ENCODE measurements around the gene UGT2B10.
"Not testable (repeated sequence)": the region's sequence is repeated elsewhere in the genome, so short reads cannot be mapped to it uniquely, and the experiment has no call there.

Gene UGT2B10

GRCh38 chr4:68815617-68816409, at the start of gene UGT2B10:
Gene UGT2B10 (plus strand): TSS chr4:68815994. CDS start chr4:68816020, 26 bp downstream.
- not testable (repeated sequence) for DNase-seq (ENCODE audit: low read depth)

DNA sequence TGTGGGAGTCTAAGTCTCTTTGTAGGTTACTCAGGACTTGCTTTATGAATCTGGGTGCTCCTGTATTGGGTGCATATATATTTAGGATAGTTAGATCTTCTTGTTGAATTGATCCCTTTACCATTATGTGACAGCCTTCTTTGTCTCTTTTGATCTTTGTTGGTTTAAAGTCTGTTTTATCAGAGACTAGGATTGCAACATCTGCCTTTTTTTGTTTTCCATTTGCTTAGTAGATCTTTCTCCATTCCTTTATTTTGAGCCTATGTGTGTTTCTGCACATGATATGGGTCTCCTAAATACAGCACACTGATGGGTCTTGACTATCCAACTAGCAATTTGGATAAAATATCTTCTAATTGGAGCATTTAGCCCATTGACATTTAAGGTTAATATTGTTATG, 44.0 kb upstream of the UGT2B10 start:
- not testable (repeated sequence) for DNase-seq (ENCODE audit: low read depth)

- DNase-seq (ENCODE audit: low read depth) = no peak
These were observed 42.1 kb upstream of the UGT2B10 start for GRCh38 chr4:68773699-68774098.

DNA sequence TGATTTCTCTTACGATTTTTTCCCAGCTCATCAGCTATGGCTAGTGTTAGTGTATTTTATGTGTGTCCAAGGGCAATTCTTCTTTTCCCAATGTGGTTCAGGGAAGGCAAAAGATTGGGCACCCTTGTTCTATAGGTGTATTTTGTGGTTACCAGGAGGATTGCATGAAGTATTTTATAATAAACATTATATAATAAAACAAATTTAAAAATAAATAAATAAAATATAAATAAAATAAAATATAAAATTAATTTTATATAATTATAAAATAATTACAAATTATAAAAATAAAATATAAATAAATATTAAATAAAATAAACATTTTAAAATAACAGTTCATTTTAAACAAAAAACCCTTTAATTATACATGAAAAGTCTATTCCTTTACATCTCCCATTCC, 35.6 kb upstream of the UGT2B10 start:
- DNase-seq (ENCODE audit: low read depth) = no peak

DNA sequence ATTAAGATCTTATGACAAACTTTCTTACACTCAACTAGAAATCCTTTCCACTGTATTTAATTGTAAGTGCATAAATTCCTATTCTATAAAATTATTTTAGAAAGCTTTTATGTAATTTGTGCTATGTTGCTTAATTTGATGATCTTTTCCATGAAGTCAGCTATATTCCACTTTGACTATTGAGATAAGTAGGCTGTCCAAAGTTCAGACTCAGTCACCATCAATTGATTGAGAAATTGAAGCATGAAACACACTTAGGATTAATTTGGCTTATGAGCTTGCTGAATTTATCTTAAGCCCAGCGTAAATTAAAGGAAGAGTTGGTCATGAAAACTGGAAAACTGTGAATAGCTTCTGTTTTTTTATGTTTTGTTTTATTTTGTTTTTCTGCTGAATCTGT, 18.7 kb upstream of the UGT2B10 start:
- no peak for DNase-seq (ENCODE audit: low read depth)

DNA sequence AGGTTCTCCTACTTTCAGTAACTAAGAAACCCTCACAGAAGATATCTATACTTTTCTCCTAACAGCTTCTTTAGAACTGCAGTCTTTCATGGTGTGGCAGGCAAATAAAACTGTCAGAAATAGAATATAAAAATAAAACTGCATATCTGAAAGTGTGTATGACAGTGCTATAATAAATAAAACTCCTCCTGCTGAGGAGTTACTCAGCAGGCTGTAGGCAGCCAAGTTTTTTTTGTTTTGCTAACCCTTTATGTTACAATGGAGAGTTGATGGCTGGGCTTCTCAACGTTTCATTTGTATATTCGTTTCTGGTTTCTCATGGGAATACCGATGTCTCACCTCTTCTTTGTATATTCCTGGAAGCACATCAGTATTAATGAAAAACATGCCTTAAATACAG, 18.2 kb upstream of the UGT2B10 start:
- DNase-seq (ENCODE audit: low read depth) = no peak

- DNase-seq (ENCODE audit: low read depth) = no peak
These were observed 12.8 kb upstream of the UGT2B10 start for GRCh38 chr4:68803013-68803412.

DNA sequence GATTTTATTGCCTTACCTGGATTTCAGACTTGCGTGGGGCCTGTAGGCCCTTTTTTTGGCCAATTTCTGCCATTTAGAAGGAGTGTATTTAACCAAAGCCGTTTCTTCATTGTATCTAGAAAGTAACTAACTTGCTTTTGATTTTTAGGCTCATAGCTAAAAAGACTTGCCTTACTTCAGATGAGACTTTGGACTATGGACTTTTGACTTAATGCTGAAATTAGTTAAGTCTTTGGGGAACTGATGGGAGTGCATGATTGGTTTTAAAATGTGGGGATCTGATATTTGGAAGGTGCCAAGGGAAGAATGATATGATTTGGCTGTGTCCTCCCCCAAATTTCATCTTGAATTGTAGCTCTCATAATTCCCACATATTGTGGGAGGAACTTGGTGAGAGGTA, 7.7 kb upstream of the UGT2B10 start:
- no peak for DNase-seq (ENCODE audit: low read depth)

- no peak for DNase-seq (ENCODE audit: low read depth)
These were observed 4.9 kb upstream of the UGT2B10 start for GRCh38 chr4:68810919-68811318.

DNA sequence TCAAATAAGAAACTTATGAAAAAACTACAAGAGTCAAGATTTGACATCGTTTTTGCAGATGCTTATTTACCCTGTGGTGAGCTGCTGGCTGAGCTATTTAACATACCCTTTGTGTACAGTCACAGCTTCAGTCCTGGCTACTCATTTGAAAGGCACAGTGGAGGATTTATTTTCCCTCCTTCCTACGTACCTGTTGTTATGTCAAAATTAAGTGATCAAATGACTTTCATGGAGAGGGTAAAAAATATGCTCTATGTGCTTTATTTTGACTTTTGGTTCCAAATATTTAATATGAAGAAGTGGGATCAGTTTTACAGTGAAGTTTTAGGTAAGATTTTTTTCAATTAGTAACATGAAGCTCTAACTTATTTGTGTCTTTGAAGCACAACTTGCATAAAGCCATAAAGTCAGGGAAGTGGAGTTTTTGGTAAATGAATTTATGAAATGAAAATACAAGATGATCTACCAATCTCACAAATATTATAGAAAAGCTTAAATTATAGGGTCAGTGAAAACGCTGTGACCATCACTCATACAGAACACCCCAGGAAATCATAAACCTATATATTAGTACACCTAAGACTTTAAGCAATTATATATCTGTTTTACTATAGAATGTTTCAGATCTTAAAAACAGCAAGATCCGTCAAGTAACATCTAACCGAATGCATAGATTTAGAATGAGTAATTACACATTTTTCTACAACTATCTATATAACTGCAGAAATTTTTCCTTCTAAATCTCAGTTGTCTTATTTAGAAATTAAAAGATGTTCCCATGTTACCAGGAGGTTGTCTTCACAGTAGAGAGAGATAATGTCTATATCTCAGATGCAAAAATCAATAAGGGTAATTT, 844 bp downstream of the UGT2B10 start:
- DNase-seq (ENCODE audit: low read depth) = not testable (repeated sequence)

- no peak for DNase-seq (ENCODE audit: low read depth)
These were observed 1.6 kb downstream of the UGT2B10 start for GRCh38 chr4:68817386-68817785.

- not testable (repeated sequence) for DNase-seq (ENCODE audit: low read depth)
These were observed 2.3 kb downstream of the UGT2B10 start for GRCh38 chr4:68818030-68818462.

GRCh38 chr4:68831642-68832041, 15.8 kb downstream of the UGT2B10 start:
- DNase-seq (ENCODE audit: low read depth) = no peak

DNA sequence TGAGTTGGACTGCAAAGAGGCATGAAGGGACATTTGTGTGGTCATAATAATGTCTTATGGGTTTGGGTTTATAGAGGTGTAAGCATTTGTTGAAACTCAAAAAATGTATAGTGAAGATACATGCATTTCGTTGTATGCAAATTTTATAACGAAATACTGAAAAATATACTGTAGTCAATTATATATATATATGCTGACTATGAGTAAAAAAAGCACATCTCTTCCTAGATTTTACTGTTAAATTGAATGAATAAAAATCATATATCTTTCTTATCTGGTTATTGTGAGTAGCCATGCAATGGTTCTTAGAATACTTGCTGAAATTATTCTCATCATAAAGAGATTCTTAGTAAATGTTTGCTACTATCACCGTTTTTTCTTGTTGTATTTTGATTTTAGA, 34.5 kb downstream of the UGT2B10 start:
- no peak for DNase-seq (ENCODE audit: low read depth)

DNA sequence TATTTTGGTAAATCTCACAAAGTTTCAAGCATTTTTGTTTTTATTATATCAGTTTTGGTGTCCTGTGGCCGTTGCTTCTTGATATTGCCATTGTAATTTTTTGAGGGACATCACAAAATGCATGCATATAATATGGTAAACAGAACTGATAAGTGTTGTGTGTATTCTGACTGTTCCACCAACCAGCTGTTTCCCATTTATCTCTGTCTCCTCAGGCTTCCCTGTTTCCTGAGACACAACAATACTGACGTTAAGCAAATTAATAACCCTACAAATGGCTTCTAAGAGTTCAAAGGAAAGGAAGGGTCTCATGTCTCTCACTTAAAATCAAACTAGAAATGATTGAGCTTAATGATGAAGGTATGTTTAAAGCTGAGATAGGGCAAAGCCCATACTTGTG, 40.0 kb downstream of the UGT2B10 start:
- DNase-seq (ENCODE audit: low read depth) = no peak

GRCh38 chr4:68858039-68858438, 42.2 kb downstream of the UGT2B10 start:
- DNase-seq (ENCODE audit: low read depth) = no peak

DNA sequence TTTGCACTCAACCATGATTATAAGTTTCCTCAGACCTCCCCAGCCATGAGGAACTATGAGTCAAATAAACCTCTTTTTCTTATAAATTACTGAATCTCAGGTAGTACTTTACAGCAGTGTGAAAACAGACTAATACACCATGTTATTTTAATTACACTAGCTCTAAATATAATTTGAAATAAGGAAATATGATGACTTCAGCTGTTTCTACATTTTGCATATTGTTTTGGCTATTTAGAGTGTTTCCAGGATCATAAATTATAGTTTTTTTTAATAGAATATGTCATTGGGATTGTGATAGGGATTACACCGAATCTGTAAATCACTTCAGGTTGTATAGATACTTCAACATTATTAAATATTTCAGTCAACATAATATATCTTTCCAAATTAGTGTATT, 43.9 kb downstream of the UGT2B10 start:
- no peak for DNase-seq (ENCODE audit: low read depth)

DNA sequence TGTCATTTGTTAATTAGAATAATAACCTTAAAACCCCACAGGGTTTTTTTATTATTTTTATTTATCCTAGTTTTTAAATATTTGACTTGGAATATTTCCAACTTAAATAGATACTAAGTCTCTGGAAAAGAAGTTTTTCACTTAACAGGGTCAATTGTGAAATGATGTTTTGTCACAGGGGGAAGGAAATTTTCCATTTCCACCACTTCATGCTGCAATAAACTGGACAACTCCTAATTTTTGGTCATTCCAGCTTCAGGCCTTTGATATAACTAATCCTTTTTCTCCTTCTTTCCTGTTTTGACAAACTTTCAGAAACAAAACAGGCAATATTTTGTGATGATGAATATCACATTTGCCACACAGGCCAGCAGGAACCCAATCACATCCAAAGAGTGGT, 45.3 kb downstream of the UGT2B10 start:
- DNase-seq (ENCODE audit: low read depth) = no peak

DNA sequence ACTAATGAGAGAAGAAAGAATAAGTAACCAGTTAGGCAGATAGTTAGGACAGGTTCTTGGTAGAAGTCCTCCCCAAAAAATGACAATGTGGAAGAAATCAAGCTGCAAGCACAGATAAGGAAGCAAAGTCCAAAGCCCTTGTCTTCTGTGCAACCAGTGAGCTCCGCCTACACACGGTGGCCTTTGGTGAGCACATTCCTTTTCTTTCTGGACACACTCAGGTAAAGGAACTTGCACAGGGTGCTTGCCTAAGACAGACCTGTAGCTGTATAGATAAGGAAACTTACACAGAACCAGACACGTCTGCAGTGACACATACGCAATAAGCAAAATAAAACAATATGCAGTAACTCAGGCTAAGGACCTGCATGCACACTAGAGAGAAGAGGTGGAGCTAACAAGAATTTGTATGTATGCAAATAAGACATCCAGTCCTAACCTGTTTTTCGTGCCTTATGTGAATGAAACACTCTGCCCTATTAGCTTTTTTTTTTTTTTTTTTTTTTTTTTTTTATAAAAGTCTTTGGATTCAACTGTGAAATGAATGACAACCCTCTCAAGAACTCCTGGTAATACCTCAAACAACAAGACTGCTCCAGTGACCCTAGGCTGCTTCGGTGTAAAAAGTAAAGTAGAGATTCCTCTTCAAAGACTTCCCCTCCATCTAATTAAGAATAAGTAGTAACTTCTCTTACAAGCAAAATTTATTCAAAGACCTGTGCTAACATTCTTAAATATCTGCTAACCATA, 48.8 kb downstream of the UGT2B10 start:
- DNase-seq (ENCODE audit: low read depth) = no peak

DNA sequence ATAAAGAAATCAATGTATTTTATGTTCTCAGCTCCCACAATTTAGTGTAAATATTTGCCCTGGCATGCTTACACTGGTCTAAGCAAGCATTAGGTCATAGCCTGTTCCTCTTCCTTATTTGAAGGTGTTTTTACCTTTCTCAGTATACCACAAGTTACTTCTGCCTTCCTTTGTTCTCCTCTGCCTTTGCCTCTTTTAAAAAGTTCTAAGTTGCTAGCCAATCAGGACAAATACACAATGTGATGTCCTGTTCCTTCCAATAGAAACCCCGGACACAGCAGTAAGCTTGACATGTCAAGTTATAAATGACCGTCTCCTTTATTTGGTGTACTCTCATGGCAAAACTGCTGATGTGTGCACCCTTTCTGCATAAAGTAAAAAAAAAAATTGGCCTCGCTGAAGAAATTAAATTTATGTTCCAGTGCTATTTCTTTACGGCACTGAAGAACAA, 49.4 kb downstream of the UGT2B10 start:
- DNase-seq (ENCODE audit: low read depth) = no peak

DNA sequence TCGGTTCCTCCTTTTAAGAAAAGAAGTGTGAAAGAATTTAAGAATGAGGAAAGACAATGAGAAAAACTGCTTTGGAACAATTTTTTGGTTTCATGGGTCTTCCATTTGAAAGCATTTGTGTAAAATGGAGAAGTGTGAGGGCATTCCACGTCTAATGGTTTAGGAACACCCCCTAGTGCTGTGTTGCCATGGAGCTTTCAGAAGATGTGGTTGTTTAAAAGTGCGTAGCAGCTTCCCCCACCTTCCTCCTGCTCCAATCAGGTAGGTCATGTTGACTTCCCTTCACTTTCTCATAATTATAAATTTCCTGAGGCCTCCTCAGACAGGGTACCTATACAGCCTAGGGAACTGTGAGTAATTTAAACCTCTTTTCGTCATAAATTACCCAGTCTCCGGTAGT, 50.0 kb downstream of the UGT2B10 start:
- DNase-seq (ENCODE audit: low read depth) = no peak

DNA sequence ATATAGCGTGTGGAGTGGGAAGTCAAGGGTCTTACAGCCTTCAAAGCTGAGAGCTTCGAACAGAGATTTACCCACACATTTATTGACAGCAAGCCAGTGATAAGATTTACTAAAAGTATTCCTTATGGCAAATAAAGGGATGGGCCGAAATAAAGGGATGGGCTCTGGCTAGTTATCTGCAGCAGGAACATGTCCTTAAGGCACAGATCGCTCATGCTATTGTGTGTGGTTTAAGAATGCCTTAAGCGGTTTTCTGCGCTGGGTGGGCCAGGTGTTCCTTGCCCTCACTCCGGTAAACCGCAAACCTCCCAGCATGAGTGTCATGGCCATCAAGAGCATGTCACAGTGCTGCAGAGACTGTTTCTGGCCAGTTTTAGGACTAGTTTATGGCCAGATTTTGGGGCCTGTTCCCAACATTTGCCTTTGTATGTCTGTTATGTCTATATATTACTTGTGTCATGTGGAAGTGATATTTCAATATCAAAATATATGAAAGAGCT, 53.5 kb downstream of the UGT2B10 start:
- DNase-seq (ENCODE audit: low read depth) = no peak

All from stimulated activated CD8-positive, alpha-beta memory T cell treated with anti-CD3 and anti-CD28 coated beads, Interleukin-15, amount 100 ng/mL, for 24 hours (primary cell).